ENCODE data around the gene ATP6V0E1. TPM values are rescaled to one million over a fixed set of nuclear protein-coding genes. Genes with fewer than 3 reads are reported as not detected.
"Not testable (repeated sequence)": the region's sequence is repeated elsewhere in the genome, so short reads cannot be mapped to it uniquely, and the experiment has no call there.

The ATP6V0E1 gene
- total RNA-seq, 1 donor from 2014 or later: 284 TPM

GRCh38 chr5:173035904-173036707 lies 52.5 kb downstream of the ATP6V0E1 start:
- DNase-seq (ENCODE audit: low read depth): peak; percentile 98

- no peak for DNase-seq (ENCODE audit: low read depth)
Observed at GRCh38 chr5:173039188-173039587, 55.6 kb downstream of the ATP6V0E1 start.

- DNase-seq (ENCODE audit: low read depth): no peak
Observed at GRCh38 chr5:173039964-173040363, 56.4 kb downstream of the ATP6V0E1 start.

GRCh38 chr5:173041881-173042762 lies 58.6 kb downstream of the ATP6V0E1 start:
- DNase-seq (ENCODE audit: low read depth): no peak

- DNase-seq (ENCODE audit: low read depth): no peak
Observed at GRCh38 chr5:173042763-173043107, 59.2 kb downstream of the ATP6V0E1 start.

- no peak for DNase-seq (ENCODE audit: low read depth)
Observed at GRCh38 chr5:173045474-173045873, 61.9 kb downstream of the ATP6V0E1 start.

GRCh38 chr5:173047096-173047837 lies 63.7 kb downstream of the ATP6V0E1 start:
- not testable (repeated sequence) for DNase-seq (ENCODE audit: low read depth)

GRCh38 chr5:173047838-173048105 lies 64.2 kb downstream of the ATP6V0E1 start:
- no peak for DNase-seq (ENCODE audit: low read depth)

GRCh38 chr5:173050791-173051190 lies 67.2 kb downstream of the ATP6V0E1 start:
- no peak for DNase-seq (ENCODE audit: low read depth)

- no peak for DNase-seq (ENCODE audit: low read depth)
Observed at GRCh38 chr5:173051746-173052145, 68.2 kb downstream of the ATP6V0E1 start.

GRCh38 chr5:173053041-173053440 lies 69.5 kb downstream of the ATP6V0E1 start:
- no peak for DNase-seq (ENCODE audit: low read depth)

- no peak for DNase-seq (ENCODE audit: low read depth)
Observed at GRCh38 chr5:173055042-173055721, 71.6 kb downstream of the ATP6V0E1 start.

- DNase-seq (ENCODE audit: low read depth): no peak
Observed at GRCh38 chr5:173055722-173055982, 72.1 kb downstream of the ATP6V0E1 start.

- peak; percentile 84 for DNase-seq (ENCODE audit: low read depth)
Observed at GRCh38 chr5:173055983-173056782, 72.6 kb downstream of the ATP6V0E1 start, which contains the start of gene CREBRF. Gene CREBRF, plus strand, starts transcription at chr5:173056352. Its CDS starts 24,424 bp downstream, at chr5:173080776.

GRCh38 chr5:173056783-173057061 lies 73.2 kb downstream of the ATP6V0E1 start:
- no peak for DNase-seq (ENCODE audit: low read depth)

- DNase-seq (ENCODE audit: low read depth): peak; percentile 90
Observed at GRCh38 chr5:173057062-173057924, 73.7 kb downstream of the ATP6V0E1 start.

- DNase-seq (ENCODE audit: low read depth): no peak
Observed at GRCh38 chr5:173062141-173062540, 78.6 kb downstream of the ATP6V0E1 start.

GRCh38 chr5:173065155-173065554 lies 81.6 kb downstream of the ATP6V0E1 start:
- no peak for DNase-seq (ENCODE audit: low read depth)

GRCh38 chr5:173069671-173070070 lies 86.1 kb downstream of the ATP6V0E1 start:
- DNase-seq (ENCODE audit: low read depth): no peak

GRCh38 chr5:173075137-173075843 lies 91.7 kb downstream of the ATP6V0E1 start:
- DNase-seq (ENCODE audit: low read depth): no peak

Data from renal cortical epithelial cell (primary cell).